Neutrophil (primary cell): ENCODE data around the gene SLC7A10.

Experiments
- H3K27ac ChIP-seq: fragments of 200-600 bp; sonication (generic); 2 replicates; pipeline ENCODE4 v1.5.1; 2016; ENCODE audit warnings: mild to moderate bottlenecking, moderate library complexity
- H3K27me3 ChIP-seq: fragments of 200-600 bp; sonication (generic); 2 replicates; pipeline ENCODE4 v1.6.0; 2016; ENCODE audit warnings: mild to moderate bottlenecking
- H3K36me3 ChIP-seq: fragments of 200-600 bp; sonication (generic); 2 replicates; pipeline ENCODE4 v1.5.1; 2017
- H3K4me1 ChIP-seq, 2 experiments: fragments of 200-600 bp in 1 of 2; sonication (generic) in 1 of 2; 1 replicate in 1 of 2; 2 replicates in 1 of 2; pipeline versions ENCODE4 v1.5.1 to v1.6.1; 2013 to 2016; ENCODE audit warnings: low read depth in 1 of 2, low read length in 1 of 2, mild to moderate bottlenecking in 1 of 2, moderate library complexity in 1 of 2; ENCODE audit not compliant: control insufficient read depth in 1 of 2, insufficient read depth in 1 of 2
- H3K4me3 ChIP-seq, 2 experiments: fragments of 200-600 bp in 1 of 2; sonication (generic) in 1 of 2; 1 replicate in 1 of 2; 2 replicates in 1 of 2; pipeline ENCODE4 v1.5.1; 2013 to 2016; ENCODE audit warnings: low read depth in 1 of 2, low read length in 1 of 2, mild to moderate bottlenecking in 1 of 2, moderate library complexity in 1 of 2
- H3K9me3 ChIP-seq: fragments of 200-600 bp; sonication (generic); 2 replicates; pipeline ENCODE4 v1.5.1; 2016
- CTCF ChIP-seq: fragments of 200-600 bp; sonication (generic); IDR thresholded peaks from 2 replicates; pipeline ENCODE4 v1.5.1; 2016; ENCODE audit warnings: antibody characterized with exemption

SLC7A10 gene

GRCh38 chr19:33259539-33259938, 33.9 kb upstream of the SLC7A10 start:
- H3K4me1 ChIP-seq, result peaks cover 44 to 47% of the 10 kb centered on the region in 2 experiments
- TF ChIP-seq CTCF, result no peak
- H3K36me3 ChIP-seq, result no peaks in the 10 kb centered on the region
- no peaks in the 10 kb centered on the region for H3K9me3 ChIP-seq
- no peaks in the 10 kb centered on the region for H3K27me3 ChIP-seq
- peak overlapping the region in 1 of 2 experiments; percentile 57 for H3K4me3 ChIP-seq
- H3K27ac ChIP-seq, result peak overlapping the region; percentile 84

- Histone ChIP-seq H3K36me3 (no peaks in the 10 kb centered on the region), H3K27ac (no peak overlapping the region), H3K4me1 (peaks cover 35 to 38% of the 10 kb centered on the region in 2 experiments), H3K9me3 (no peaks in the 10 kb centered on the region), H3K27me3 (no peaks in the 10 kb centered on the region), H3K4me3 (no peak overlapping the region)
- no peak for TF ChIP-seq CTCF
Observed at GRCh38 chr19:33257828-33258227, 32.2 kb upstream of the SLC7A10 start.

- H3K27ac ChIP-seq, result no peak overlapping the region
- no peak overlapping the region for H3K4me3 ChIP-seq
- H3K27me3 ChIP-seq, result no peaks in the 10 kb centered on the region
- no peak for TF ChIP-seq CTCF
- no peaks in the 10 kb centered on the region for H3K9me3 ChIP-seq
- no peaks in the 10 kb centered on the region for H3K36me3 ChIP-seq
- peaks cover 27 to 30% of the 10 kb centered on the region in 2 experiments for H3K4me1 ChIP-seq
Observed at GRCh38 chr19:33256261-33256660, 30.6 kb upstream of the SLC7A10 start.

GRCh38 chr19:33255781-33256180, 30.1 kb upstream of the SLC7A10 start:
- Histone ChIP-seq H3K4me1 (peaks cover 22 to 25% of the 10 kb centered on the region in 2 experiments), H3K36me3 (no peaks in the 10 kb centered on the region), H3K4me3 (no peak overlapping the region), H3K27me3 (no peaks in the 10 kb centered on the region), H3K9me3 (no peaks in the 10 kb centered on the region), H3K27ac (no peak overlapping the region)
- TF ChIP-seq CTCF, result no peak

- H3K27ac ChIP-seq, result no peak overlapping the region
- peaks cover 18 to 21% of the 10 kb centered on the region in 2 experiments for H3K4me1 ChIP-seq
- TF ChIP-seq CTCF, result no peak
- H3K9me3 ChIP-seq, result no peaks in the 10 kb centered on the region
- no peaks in the 10 kb centered on the region for H3K36me3 ChIP-seq
- H3K4me3 ChIP-seq, result no peak overlapping the region
- no peaks in the 10 kb centered on the region for H3K27me3 ChIP-seq
Observed at GRCh38 chr19:33254245-33254824, 28.7 kb upstream of the SLC7A10 start.
